Loucy (cell line): ENCODE results near the gene CACHD1.

ENCODE experiments used
- CTCF ChIP-seq: fragments of 200-600 bp; sonication (generic); conservative IDR thresholded peaks from 2 replicates; pipeline ENCODE4 v1.5.1; 2014; ENCODE audit warnings: mild to moderate bottlenecking, antibody characterized with exemption, low read length
- EZH2phosphoT487 ChIP-seq: fragments of 200-600 bp; IDR thresholded peaks from 2 replicates; pipeline ENCODE4 v1.6.1; 2018; ENCODE audit warnings: antibody characterized with exemption, mild to moderate bottlenecking, moderate library complexity, borderline replicate concordance

- no peak for TF ChIP-seq CTCF
- TF ChIP-seq EZH2phosphoT487 = no peak
Observed at GRCh38 chr1:64703600-64703999, 233.7 kb downstream of the CACHD1 start.
